Epithelial cell of prostate (primary cell): ENCODE data around the gene TMEM51.

Experiments used
- DNase-seq: peaks from one replicate; pipeline ENCODE4 v3.0.0-alpha.2; 2011; ENCODE audit warnings: low read depth, low spot score
- H3K27ac ChIP-seq: fragments of 450-650 bp; 2 replicates; pipeline ENCODE4 v1.5.1; 2017; ENCODE audit warnings: mild to moderate bottlenecking

The TMEM51 gene

GRCh38 chr1:15152318-15153183 is 996 bp upstream of the TMEM51 start:
- H3K27ac ChIP-seq, result peak overlapping the region; percentile 96
- DNase-seq, result no peak

GRCh38 chr1:15153842-15154479 is 414 bp downstream of the TMEM51 start:
- peak overlapping the region; percentile 96 for H3K27ac ChIP-seq
- no peak for DNase-seq

- peak overlapping the region; percentile 96 for H3K27ac ChIP-seq
- no peak for DNase-seq
Observed at GRCh38 chr1:15154480-15155036, 1.0 kb downstream of the TMEM51 start.

- no peak for DNase-seq
- H3K27ac ChIP-seq, result no peak overlapping the region
Observed at GRCh38 chr1:15155191-15155590, 1.6 kb downstream of the TMEM51 start.

- no peak for DNase-seq
- no peak overlapping the region for H3K27ac ChIP-seq
Observed at GRCh38 chr1:15155888-15156741, 2.6 kb downstream of the TMEM51 start.

- H3K27ac ChIP-seq, result no peak overlapping the region
- no peak for DNase-seq
Observed at GRCh38 chr1:15156807-15157380, 3.3 kb downstream of the TMEM51 start.

GRCh38 chr1:15157524-15158399 is 4.2 kb downstream of the TMEM51 start:
- DNase-seq, result no peak
- peak overlapping the region; percentile 73 for H3K27ac ChIP-seq

GRCh38 chr1:15158506-15159165 is 5.1 kb downstream of the TMEM51 start:
- no peak for DNase-seq
- peak overlapping the region; percentile 73 for H3K27ac ChIP-seq

- no peak for DNase-seq
- peak overlapping the region; percentile 73 for H3K27ac ChIP-seq
Observed at GRCh38 chr1:15159166-15159555, 5.6 kb downstream of the TMEM51 start.

- no peak overlapping the region for H3K27ac ChIP-seq
- DNase-seq, result no peak
Observed at GRCh38 chr1:15160626-15161025, 7.1 kb downstream of the TMEM51 start.

- DNase-seq, result no peak
- peak overlapping the region; percentile 76 for H3K27ac ChIP-seq
Observed at GRCh38 chr1:15167386-15167785, 13.8 kb downstream of the TMEM51 start.

- peak; percentile 96 for DNase-seq
- peak overlapping the region; percentile 76 for H3K27ac ChIP-seq
Observed at GRCh38 chr1:15168479-15168878, 14.9 kb downstream of the TMEM51 start.

- H3K27ac ChIP-seq, result peak overlapping the region; percentile 76
- DNase-seq, result no peak
Observed at GRCh38 chr1:15170071-15170470, 16.5 kb downstream of the TMEM51 start.

GRCh38 chr1:15171271-15171908 is 17.8 kb downstream of the TMEM51 start:
- DNase-seq, result no peak
- peak overlapping the region; percentile 95 for H3K27ac ChIP-seq

GRCh38 chr1:15172405-15173259 is 19.1 kb downstream of the TMEM51 start:
- peak overlapping the region; percentile 95 for H3K27ac ChIP-seq
- peak; percentile 86 for DNase-seq

GRCh38 chr1:15173863-15174614 is 20.5 kb downstream of the TMEM51 start:
- H3K27ac ChIP-seq, result peak overlapping the region; percentile 95
- no peak for DNase-seq

- peak overlapping the region; percentile 95 for H3K27ac ChIP-seq
- DNase-seq, result no peak
Observed at GRCh38 chr1:15174615-15174983, 21.1 kb downstream of the TMEM51 start.
